Amniotic epithelial cell (primary cell): ENCODE results near the gene EID2.

ENCODE experiments used
- DNase-seq: peaks from one replicate; pipeline ENCODE4 v3.0.0-alpha.2; 2010; ENCODE audit warnings: low read depth

The EID2 gene

DNA sequence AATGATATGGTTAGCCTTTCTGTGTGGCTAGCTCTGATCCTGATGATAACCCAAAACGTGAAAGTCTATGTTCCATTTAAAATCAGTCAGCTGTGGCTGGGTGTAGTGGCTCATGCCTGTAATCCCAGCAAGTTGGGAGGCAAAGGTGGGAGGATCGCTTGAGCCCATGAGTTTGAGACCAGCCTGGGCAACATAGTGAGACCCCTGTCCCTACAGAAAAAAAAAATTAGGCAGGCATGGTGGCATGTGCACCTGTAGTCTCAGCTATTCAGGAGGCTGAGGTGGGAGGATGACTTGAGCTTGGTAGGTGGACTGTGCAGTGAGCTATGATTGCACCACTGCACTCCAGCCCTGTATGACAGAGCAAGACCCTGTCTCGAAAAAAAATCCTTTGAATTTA, 6.2 kb downstream of the EID2 start:
- no peak for DNase-seq

- no peak for DNase-seq
Observed at GRCh38 chr19:39533003-39533512, 6.9 kb downstream of the EID2 start.

- DNase-seq = peak; percentile 88
Observed at GRCh38 chr19:39532233-39533002, 7.5 kb downstream of the EID2 start, which contains the start of gene EID2B. EID2B (minus strand) TSS chr19:39532852; CDS start chr19:39532802, 50 bp downstream.

- peak; percentile 5 for DNase-seq
Observed at GRCh38 chr19:39531834-39532232, 8.1 kb downstream of the EID2 start.

DNA sequence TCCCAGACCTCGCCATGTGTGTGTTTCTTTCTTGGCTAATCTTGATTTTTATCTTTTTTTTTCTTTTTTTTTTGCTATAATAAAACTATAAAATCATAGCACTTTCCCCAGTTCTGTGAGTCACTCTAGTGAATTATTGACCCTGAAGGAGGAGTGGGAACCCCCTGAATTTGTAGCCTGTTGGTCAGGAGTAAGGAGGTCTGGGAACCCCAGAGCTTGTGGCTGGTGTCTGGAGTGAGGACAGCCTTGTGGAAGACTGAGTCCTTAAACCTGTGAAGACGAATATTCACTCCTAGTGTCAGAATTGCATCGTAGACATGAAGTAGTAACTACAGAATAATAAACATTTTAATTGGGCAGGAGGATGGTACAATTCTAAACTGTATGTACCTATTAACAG, 14.8 kb downstream of the EID2 start:
- no peak for DNase-seq

DNA sequence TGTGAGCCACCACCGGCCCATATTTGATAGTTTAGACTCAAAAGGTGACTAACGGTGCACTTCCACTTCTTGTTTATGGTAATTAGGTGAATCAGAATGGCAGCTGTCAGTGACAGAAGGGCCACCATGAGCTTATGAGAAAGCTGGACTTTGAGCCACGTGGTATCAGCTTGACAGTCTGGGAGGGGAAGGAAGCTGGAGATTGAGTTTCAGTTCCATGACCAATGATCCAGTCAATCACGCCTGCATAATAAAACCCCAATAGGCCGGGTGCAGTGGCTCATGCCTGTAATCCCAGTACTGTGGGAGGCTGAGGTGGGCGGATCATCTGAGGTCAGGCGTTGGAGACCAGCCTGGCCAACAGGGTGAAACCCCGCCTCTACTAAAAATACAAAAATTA, 15.5 kb downstream of the EID2 start:
- DNase-seq = no peak

GRCh38 chr19:39520541-39521484, 19.1 kb downstream of the EID2 start:
- no peak for DNase-seq

DNA sequence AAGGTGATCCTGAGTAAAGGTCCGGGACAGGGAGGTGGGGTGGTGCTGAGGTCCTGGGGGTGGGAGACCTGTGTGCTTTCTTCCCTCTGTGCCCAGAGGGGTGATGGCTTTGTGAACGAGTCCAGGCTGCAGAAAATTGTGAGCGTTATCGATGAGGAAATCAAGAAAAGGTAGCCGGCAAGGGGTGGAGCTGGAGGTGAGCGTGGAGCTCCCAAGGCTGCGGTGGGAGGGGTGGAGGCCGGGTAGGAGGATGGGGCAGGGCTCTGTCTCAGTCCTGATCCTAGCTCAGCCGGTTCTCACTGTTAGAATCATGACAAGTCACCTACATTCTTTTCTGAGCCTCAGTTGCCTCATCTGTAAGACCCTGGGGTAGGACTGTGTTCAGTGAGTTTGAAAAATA, 21.0 kb downstream of the EID2 start:
- DNase-seq = no peak

- DNase-seq = no peak
Observed at GRCh38 chr19:39518458-39518857, 21.5 kb downstream of the EID2 start.

DNA sequence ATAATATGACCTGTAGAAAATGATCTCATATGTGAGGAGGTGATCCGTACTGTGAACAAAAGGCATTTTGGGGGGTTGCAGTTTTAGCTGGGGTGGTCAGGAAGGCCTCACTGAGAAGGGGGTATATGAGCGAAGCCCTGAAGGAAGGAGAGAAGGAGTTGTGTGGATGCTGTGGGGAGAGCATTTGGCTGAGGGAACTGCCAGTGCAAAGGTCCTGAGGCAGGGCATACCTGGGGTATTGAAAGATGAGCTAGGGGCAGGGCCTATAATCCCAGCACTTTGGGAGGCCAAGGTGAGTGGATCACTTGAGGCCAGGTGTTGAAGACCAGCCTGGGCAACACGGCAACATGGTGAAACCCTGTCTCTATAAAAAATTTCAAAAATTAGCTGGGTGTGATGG, 22.5 kb downstream of the EID2 start:
- no peak for DNase-seq

- DNase-seq = no peak
Observed at GRCh38 chr19:39516270-39516669, 23.7 kb downstream of the EID2 start.

- DNase-seq = no peak
Observed at GRCh38 chr19:39515551-39516191, 24.3 kb downstream of the EID2 start.

DNA sequence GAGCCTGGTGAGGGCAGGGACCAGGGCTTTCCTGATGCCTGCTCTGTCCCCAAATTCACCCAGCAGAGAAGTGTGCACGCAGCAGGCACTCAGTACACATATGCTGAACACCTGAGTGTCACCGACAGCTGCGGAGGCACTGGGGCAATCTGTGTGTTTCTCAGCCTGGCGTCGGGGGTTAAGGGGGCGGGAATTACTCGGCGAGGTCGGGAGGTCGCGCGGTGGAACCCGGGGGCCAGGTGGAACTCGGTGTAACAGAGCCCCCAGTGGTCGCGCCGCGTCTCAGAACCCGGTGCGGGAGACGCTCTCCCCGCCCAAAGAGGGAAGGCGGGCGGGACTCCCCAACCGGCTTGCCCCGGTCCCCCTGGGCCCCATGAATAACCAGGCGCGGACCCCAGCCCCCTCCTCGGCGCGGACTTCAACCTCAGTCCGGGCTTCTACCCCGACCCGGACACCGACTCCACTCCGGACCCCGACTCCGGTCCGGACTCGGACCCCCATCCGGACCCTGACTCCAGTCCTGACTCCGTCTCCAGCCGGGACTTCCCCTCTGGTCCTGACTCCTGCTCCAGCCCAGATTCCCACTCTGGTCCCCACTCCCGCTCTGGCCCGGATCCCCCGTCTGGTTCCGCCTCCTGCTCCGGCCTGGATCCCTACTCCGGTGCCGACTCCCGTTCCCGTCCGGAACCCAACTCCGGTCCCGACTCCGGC, 25.0 kb downstream of the EID2 start, which contains the start of gene SELENOV:
Gene SELENOV, plus strand, starts transcription at position 300 of the 711 bp plus-strand sequence. Its CDS starts 74 bp downstream, at position 374.
- no peak for DNase-seq

DNA sequence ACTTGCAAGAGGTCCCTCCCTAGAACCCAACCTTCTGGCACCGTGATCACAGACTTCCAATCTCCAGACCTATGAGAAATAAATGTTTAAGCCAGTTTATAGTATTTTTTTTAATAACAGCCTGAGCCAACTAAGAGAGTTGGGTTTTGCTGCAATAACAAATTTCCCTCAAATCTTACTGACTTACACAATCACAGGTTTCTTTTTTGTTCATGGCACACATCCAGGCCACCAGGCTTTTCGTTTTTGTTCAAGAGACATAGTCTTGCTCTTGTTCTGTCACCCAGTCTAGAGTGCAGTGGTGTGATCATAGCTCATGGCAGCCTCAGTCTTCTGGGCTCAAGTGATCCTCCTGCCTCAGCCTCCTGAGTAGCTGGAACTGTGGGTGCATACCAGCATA, 27.0 kb downstream of the EID2 start:
- no peak for DNase-seq

DNA sequence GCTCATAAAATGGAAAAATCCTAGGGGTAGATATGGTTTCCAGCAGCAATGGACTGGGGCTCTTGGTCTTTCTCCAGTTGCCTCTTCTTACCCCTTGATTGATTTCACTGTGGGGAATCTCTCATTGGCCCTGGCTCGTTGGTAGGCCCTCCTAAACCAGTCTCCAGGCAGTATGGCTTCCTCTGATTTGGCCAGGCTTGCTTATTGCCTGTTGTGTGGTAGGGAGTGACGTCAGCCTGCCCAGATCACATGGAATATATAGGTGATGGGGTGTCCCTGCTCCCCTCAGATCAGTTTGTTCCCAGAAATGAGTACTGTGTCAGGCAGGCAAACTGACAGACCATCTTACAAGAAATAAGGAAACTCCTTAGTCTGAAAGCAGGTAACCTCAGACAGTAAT, 30.7 kb downstream of the EID2 start:
- DNase-seq = no peak

- DNase-seq = no peak
Observed at GRCh38 chr19:39508629-39509028, 31.3 kb downstream of the EID2 start.

DNA sequence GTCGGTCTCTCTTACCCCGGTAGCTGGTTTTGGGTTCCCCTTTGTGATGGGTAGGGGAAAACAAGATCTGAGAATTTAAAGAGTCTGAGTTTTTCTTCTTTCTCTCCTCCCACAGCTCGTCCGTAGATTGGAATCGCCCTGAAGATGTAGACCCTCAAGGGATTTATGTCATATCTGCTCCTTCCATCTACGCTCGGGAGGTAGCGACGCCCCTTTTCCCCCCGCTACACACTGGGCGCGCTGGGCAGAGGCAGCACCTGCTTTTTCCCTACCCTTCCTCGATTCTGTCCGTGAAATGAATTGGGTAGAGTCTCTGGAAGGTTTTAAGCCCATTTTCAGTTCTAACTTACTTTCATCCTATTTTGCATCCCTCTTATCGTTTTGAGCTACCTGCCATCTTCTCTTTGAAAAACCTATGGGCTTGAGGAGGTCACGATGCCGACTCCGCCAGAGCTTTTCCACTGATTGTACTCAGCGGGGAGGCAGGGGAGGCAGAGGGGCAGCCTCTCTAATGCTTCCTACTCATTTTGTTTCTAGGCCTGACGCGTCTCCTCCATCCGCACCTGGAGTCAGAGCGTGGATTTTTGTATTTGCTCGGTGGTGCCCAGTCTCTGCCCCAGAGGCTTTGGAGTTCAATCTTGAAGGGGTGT, 32.1 kb downstream of the EID2 start:
- no peak for DNase-seq

DNA sequence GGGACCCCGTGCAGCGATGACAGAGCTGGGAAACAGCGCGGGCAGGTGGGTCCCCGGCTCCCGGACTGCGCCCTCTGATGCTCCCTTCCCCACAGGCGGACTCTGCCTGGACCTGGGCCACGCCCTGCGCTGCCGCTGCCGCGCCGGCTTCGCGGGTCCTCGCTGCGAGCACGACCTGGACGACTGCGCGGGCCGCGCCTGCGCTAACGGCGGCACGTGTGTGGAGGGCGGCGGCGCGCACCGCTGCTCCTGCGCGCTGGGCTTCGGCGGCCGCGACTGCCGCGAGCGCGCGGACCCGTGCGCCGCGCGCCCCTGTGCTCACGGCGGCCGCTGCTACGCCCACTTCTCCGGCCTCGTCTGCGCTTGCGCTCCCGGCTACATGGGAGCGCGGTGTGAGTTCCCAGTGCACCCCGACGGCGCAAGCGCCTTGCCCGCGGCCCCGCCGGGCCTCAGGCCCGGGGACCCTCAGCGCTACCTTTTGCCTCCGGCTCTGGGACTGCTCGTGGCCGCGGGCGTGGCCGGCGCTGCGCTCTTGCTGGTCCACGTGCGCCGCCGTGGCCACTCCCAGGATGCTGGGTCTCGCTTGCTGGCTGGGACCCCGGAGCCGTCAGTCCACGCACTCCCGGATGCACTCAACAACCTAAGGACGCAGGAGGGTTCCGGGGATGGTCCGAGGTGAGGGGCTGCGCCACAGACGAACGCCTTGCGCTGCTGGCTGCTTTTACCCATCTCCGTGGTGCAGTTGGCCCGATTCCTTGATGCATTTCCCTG, 32.8 kb downstream of the EID2 start:
- peak; percentile 58 for DNase-seq

GRCh38 chr19:39506598-39506943, 33.4 kb downstream of the EID2 start:
- no peak for DNase-seq
